GM18508 (cell line): ENCODE results near the gene SNX30.
A peak's percentile ranks its signal among the peaks of the same experiment; 100 is the strongest.

Source experiments
- ATAC-seq: cut with Tn5 transposase; IDR thresholded peaks from one replicate; pipeline ENCODE4 v1.9.1; 2021; ENCODE audit warnings: moderate number of reproducible peaks; ENCODE audit not compliant: insufficient read depth, unreplicated experiment

SNX30 gene

DNA sequence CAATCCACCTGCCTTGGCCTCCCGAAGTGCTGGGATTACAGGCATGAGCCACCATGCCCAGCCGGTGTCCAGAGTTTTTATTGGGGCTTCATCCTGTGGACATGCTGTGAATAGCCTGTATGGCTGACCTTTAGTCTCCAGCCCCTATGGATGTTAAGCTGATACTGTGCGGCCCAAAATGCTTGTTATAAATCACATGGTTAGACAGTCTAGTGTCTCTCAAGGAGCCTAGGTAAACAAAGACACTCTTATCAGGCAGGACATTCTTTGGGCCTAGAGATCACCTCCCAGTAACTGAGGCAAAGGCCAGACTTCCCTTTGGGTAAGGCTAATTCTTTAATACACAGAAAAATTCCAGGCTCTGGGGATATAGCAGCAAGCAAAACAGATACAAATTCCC is 162.1 kb downstream of the SNX30 start:
- no peak for ATAC-seq

DNA sequence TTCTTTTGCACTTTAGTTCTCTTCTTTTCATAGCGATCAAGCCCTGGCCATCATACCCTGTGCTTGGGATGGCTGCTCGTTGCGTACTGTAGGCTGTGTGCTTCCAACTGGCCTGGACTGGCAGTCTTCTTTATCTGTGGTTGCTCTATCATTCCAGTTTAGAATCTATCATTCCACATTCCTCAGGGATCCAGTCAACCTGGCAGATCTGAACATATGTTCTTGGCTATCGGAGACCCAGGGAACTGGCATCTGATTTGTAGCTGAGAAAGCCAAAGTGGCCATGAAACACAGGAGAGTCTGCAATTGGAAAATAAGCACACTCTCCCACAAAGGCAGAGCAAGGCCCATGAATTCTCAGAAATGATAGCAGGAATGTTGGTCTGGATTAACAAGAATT is 162.8 kb downstream of the SNX30 start:
- ATAC-seq = no peak

DNA sequence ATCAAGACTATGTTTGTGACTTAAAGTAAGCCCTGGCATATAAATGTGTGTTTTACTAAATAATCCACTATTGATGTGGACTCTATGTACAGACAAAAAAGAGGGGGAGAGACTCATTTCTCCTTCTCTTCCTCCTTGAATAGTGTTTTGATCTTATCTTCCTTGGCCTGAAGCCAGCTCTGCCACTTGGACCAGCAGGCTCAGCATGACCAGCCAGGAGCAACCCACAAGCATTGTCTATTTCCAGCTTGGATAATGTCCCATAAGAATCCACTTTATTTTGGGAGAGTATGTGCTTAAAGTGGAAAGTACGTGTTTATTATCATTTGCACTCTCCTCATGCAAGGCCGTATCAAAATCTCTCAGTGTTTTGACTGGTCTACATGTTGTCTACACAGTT is 164.0 kb downstream of the SNX30 start:
- no peak for ATAC-seq

DNA sequence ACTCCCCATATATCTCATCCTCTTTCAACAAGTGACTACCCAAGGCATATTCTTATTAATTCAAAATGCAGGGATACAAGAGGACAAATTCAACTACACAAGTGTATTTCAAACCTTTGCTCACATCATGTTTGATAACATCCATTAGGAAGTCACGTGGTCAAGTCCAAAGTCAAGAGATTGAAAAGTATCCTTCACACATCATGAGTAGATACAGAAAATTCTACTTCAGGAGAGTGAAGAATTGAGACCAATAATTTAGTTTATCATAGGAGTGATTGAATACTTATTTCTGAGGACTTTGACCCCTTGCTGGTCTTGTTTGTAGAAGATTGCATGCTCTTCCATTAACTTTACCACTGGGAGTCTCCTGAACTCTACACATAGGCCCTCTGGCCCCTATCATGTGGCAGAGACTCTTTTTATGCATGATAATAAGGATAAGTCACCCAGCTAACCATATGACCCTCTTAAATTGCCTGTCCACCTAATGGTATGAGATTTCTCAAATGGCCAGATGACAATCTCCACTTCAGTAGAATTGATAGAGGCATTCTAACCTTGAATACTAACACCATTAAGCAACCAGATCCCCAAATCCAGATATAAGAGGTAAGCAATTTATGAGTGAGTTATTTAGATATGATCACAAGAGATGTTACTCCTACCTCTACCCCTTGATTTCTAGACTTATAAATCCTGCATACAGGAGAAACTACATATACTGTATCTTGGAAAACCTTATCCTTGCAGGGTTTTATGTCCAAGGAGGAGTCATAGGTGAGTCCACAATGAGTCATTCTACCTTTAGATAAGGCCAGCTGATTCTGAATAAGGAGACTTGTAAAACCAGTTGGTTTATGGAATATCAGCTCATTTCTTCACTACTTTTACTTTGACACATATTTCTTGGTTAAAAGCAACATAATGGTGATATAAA is 166.8 kb downstream of the SNX30 start:
- no peak for ATAC-seq

DNA sequence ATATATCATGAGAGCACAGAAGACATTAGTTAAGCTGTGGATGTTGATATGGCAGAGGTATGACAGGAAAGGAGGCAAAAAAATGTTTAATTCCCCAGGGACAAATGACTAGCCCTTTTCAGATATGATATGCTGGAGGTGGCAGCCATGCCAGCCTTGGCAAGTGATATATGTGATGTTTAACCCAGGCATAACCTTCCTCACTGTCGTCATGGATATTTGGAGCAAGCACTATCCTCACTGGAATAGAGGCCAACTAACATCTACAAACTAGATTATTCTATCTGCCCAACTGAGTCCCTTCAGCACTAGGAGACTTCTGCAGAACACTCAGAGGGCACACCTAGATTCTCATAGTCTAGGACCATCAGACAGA is 167.4 kb downstream of the SNX30 start:
- no peak for ATAC-seq

DNA sequence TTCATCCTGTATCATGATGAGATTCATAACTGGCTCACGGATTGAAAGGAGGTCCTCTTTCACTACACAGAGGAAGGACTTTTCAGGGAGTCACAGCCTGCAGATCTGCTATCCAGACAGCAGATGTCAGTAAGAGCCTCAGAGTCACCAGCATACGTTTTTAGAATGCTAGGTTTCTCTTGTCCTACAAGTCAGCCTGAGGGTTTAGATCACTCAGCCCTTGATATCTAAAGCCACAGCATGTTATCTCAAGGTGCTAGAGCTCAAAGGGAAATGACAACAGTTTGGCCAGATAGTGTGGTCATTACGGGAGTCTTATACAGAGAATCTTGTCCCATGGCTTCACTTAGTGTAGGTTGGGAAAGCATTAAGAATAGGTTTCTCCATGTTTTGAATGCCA is 171.0 kb downstream of the SNX30 start:
- ATAC-seq = peak; percentile 63
